PC-9 (cell line): Measurements from ENCODE around the gene EHBP1.
"Not testable (repeated sequence)": the region's sequence is repeated elsewhere in the genome, so short reads cannot be mapped to it uniquely, and the experiment has no call there.

Experiments
- CTCF ChIP-seq: fragments of 200-600 bp; sonication (generic); conservative IDR thresholded peaks from 2 replicates; pipeline ENCODE4 v1.6.1; 2017; ENCODE audit warnings: mixed run types, antibody characterized with exemption, mild to moderate bottlenecking, moderate library complexity
- EZH2 ChIP-seq: fragments of 200-600 bp; sonication (generic); IDR thresholded peaks from 2 replicates; pipeline ENCODE4 v1.8.0; 2017; ENCODE audit warnings: antibody characterized with exemption, low read depth

- TF ChIP-seq CTCF, EZH2: not testable (repeated sequence)
These were observed 7.7 kb downstream of the EHBP1 start for GRCh38 chr2:62713196-62713595.
